RWPE2 (cell line): Measurements from ENCODE around the gene KCNB1.

Experiments used
- ATAC-seq: fragments of 200-7000 bp; cut with Tn5 transposase; 3 replicates; pipeline ENCODE4 v1.9.1; 2021; ENCODE audit warnings: low read depth
- DNase-seq: peaks from one replicate; pipeline ENCODE4 v3.0.0-alpha.2; 2020; ENCODE audit warnings: low spot score
- H3K27ac ChIP-seq: fragments of 450-650 bp; 2 replicates; pipeline ENCODE4 v1.5.1; 2017; ENCODE audit warnings: mild to moderate bottlenecking; ENCODE audit not compliant: poor library complexity, severe bottlenecking
- H3K27me3 ChIP-seq: fragments of 250-450 bp; sonication (Bioruptor Pico); 2 replicates; pipeline ENCODE4 v1.5.1; 2021; ENCODE audit warnings: mild to moderate bottlenecking, moderate library complexity; ENCODE audit not compliant: insufficient read depth, poor library complexity, severe bottlenecking
- H3K36me3 ChIP-seq: fragments of 250-450 bp; sonication (Bioruptor Pico); 2 replicates; pipeline ENCODE4 v1.5.1; 2020; ENCODE audit warnings: low read depth, mild to moderate bottlenecking, moderate library complexity
- H3K4me1 ChIP-seq: fragments of 250-450 bp; sonication (Bioruptor Pico); 2 replicates; pipeline ENCODE4 v1.5.1; 2021; ENCODE audit warnings: mild to moderate bottlenecking, moderate library complexity; ENCODE audit not compliant: insufficient read depth, poor library complexity, severe bottlenecking
- H3K4me3 ChIP-seq: fragments of 250-450 bp; sonication (Bioruptor Pico); 2 replicates; pipeline ENCODE4 v1.5.1; 2021; ENCODE audit warnings: mild to moderate bottlenecking, moderate library complexity; ENCODE audit not compliant: severe bottlenecking
- H3K9me3 ChIP-seq: fragments of 250-450 bp; sonication (Bioruptor Pico); 2 replicates; pipeline ENCODE4 v1.5.1; 2021; ENCODE audit warnings: mild to moderate bottlenecking, moderate library complexity; ENCODE audit not compliant: severe bottlenecking
- CTCF ChIP-seq: fragments of 450-650 bp; IDR thresholded peaks from one replicate; pipeline ENCODE4 v1.5.1; 2017; ENCODE audit warnings: mild to moderate bottlenecking, moderate library complexity; ENCODE audit not compliant: poor library complexity, severe bottlenecking

The KCNB1 gene

GRCh38 chr20:49456646-49457045 lies 25.8 kb downstream of the KCNB1 start:
- Histone ChIP-seq H3K9me3 (no peaks in the 10 kb centered on the region), H3K27me3 (peaks cover 9% of the 10 kb centered on the region), H3K36me3 (no peaks in the 10 kb centered on the region), H3K27ac (no peak overlapping the region), H3K4me3 (no peak overlapping the region), H3K4me1 (peaks cover 3% of the 10 kb centered on the region)
- no peak for ATAC-seq
- TF ChIP-seq CTCF = no peak
- peak; percentile 70 for DNase-seq

- H3K4me1 ChIP-seq = peaks cover 3% of the 10 kb centered on the region
- no peak overlapping the region for H3K4me3 ChIP-seq
- DNase-seq = no peak
- no peak overlapping the region for H3K27ac ChIP-seq
- ATAC-seq = no peak
- H3K36me3 ChIP-seq = no peaks in the 10 kb centered on the region
- TF ChIP-seq CTCF = no peak
- H3K27me3 ChIP-seq = peaks cover 9% of the 10 kb centered on the region
- no peaks in the 10 kb centered on the region for H3K9me3 ChIP-seq
Measured at GRCh38 chr20:49455691-49456090, 26.8 kb downstream of the KCNB1 start.

GRCh38 chr20:49452011-49452482 lies 30.4 kb downstream of the KCNB1 start:
- Histone ChIP-seq H3K36me3 (no peaks in the 10 kb centered on the region), H3K9me3 (no peaks in the 10 kb centered on the region), H3K27me3 (peaks cover 9% of the 10 kb centered on the region), H3K4me3 (no peak overlapping the region), H3K27ac (no peak overlapping the region), H3K4me1 (no peaks in the 10 kb centered on the region)
- TF ChIP-seq CTCF = no peak
- no peak for DNase-seq
- ATAC-seq = peak; percentile 52

- Histone ChIP-seq H3K9me3 (no peaks in the 10 kb centered on the region), H3K27me3 (no peaks in the 10 kb centered on the region), H3K27ac (no peak overlapping the region), H3K4me1 (no peaks in the 10 kb centered on the region), H3K4me3 (no peak overlapping the region), H3K36me3 (no peaks in the 10 kb centered on the region)
- TF ChIP-seq CTCF = no peak
- DNase-seq = no peak
- no peak for ATAC-seq
Measured at GRCh38 chr20:49450281-49450721, 32.2 kb downstream of the KCNB1 start.

GRCh38 chr20:49448917-49449316 lies 33.6 kb downstream of the KCNB1 start:
- Histone ChIP-seq H3K27ac (no peak overlapping the region), H3K4me1 (no peaks in the 10 kb centered on the region), H3K36me3 (no peaks in the 10 kb centered on the region), H3K27me3 (no peaks in the 10 kb centered on the region), H3K9me3 (no peaks in the 10 kb centered on the region), H3K4me3 (no peak overlapping the region)
- no peak for DNase-seq
- no peak for TF ChIP-seq CTCF
- ATAC-seq = peak; percentile 46
